GM12872 (cell line): ENCODE measurements around the gene GPR42.

ENCODE experiments used
- CTCF ChIP-seq: IDR thresholded peaks from 3 replicates; pipeline ENCODE4 v1.5.1; 2011; ENCODE audit warnings: low read depth, mild to moderate bottlenecking, low read length, moderate library complexity; ENCODE audit not compliant: insufficient read depth

GPR42 gene

DNA sequence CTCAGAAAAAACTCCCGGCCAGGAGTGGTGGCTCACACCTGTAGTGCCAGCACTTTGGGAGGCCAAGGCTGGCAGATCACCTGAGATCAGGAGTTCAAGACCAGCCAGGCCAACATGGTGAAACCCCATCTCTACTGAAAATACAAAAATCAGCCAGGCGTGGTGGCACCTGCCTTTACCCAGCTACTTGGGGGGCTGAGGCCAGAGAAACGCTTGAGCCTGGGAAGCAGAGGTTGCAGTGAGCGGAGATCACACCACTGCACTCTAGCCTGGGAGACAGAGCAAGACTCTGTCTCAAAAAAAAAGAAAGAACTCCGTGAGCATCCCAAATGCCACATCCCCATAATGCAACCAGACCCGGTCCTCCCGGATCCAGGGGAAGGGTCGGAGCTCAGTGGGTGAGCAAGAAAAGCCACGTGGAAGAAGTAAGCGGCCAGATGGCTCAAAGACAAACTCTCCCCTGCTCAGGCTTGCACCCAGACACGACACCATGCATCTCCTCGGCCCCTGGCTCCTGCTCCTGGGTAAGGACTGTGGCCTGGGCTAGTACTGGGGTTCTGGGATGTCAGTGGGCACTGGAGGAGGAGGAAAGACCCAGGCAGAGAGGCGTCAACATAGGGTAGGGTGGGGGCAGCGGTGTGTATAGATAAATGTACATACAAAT is 39.2 kb upstream of the GPR42 start:
- no peak for TF ChIP-seq CTCF

- peak; percentile 30 for TF ChIP-seq CTCF
These were observed 38.1 kb upstream of the GPR42 start for GRCh38 chr19:35332817-35333216.

GRCh38 chr19:35334144-35334753 is 36.6 kb upstream of the GPR42 start:
- TF ChIP-seq CTCF, result no peak

- TF ChIP-seq CTCF, result no peak
These were observed 34.5 kb upstream of the GPR42 start for GRCh38 chr19:35336166-35336955.

DNA sequence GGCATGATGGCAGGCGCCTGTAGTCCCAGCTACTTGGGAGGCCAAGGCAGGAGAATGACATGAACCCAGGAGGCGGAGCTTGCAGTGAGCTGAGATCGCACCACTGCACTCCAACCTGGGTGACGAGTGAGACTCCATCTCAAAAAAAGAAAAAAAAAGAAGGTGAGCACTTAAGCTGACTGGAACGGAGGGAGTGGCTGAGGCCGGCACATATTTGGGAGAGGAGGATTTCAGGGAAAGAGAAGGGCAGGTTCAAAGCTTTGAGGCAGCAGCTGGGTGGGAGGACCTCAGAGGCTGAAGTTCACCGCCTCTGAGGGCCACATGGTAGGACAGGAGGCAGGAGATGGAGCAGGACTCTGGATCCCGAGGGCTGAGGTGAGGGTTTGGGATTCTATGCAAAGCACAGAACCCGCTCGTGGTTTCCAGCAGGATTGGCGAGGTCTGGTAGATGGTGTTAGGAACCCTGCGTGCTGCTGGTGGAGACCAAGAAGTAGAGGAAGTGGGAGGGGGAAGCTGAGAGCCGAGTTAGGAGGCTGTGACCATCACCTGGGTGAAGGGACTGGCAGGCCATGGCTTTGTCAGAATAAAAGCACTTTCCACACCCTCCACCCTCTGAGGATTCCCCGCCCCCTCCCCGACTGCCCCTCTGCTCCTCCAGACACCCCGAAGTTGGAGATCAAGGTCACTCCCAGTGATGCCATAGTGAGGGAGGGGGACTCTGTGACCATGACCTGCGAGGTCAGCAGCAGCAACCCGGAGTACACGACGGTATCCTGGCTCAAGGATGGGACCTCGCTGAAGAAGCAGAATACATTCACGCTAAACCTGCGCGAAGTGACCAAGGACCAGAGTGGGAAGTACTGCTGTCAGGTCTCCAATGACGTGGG is 33.5 kb upstream of the GPR42 start:
- no peak for TF ChIP-seq CTCF

DNA sequence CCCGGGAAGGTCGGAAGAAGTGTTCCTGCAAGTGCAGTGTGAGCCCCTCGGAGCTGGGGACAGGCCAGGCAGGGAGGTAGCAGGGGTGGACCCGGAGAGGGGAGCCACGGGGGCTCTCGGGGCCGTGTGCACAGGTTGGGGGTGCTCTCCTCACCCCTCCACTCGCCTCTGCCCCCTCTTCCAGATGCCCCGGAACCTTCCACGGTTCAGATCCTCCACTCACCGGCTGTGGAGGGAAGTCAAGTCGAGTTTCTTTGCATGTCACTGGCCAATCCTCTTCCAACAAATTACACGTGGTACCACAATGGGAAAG is 32.9 kb upstream of the GPR42 start:
- TF ChIP-seq CTCF, result no peak

- TF ChIP-seq CTCF, result no peak
These were observed 30.4 kb upstream of the GPR42 start for GRCh38 chr19:35340431-35340830.
